HTR-8/SVneo (cell line): ENCODE measurements around the gene MUSK.
A peak's percentile ranks its signal among the peaks of the same experiment; 100 is the strongest.
"Not testable (repeated sequence)": the region's sequence is repeated elsewhere in the genome, so short reads cannot be mapped to it uniquely, and the experiment has no call there.

Source experiments
- DNase-seq: peaks from one replicate; pipeline ENCODE4 v3.0.0; 2011; ENCODE audit warnings: low spot score, mixed read lengths; ENCODE audit not compliant: insufficient read length
- FAIRE-seq: peaks from 2 replicates; lab custom pipeline; 2011; peaks lifted over from hg19 to GRCh38; lab: Jason Lieb, UNC

The MUSK gene

DNA sequence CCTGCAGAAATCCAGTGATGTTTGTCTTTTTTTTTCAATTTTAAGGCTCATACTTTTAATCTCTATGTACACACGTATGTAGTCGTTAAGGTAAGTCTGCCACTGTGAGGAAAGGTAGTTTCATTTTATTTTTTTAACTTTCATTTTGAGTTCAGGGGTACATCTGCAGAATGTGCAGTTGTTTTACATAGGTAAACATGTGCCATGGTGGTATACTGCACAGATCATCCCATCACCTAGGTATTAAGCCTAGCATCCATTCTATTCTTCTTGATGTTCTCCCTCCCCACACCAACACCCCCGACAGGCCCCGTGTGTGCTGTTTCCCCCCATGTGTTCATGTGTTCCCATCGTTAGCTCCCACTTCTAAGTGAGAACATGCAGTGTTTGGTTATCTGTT, 19.7 kb downstream of the MUSK start:
- FAIRE-seq (no peak), DNase-seq (no peak)

DNA sequence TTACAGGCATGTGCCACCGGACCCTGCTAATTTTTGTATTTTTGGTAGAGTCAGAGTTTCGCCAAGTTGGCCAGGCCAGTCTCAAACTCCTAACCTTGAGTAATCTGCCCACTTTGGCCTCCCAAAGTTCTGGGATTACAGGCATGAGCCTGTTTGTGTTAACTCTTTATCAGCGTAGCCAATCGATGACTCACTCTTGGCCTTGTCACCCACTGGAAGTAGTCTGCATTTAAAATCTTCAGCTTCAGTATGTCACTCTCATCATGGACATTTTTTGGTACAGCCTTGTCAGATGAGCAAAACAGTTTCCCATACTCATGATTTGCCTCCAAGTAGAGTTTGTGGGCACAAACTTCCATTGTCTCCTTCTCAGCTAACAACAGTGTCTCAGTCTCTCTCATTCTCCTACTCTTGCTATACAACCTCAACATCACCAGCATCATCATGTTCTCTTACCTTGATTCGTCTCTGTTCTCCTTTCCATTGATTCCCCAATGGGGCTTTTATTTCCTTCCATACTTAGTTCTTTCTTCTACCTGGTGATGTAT, 22.5 kb downstream of the MUSK start:
- DNase-seq (no peak), FAIRE-seq (peak; percentile 68)

DNA sequence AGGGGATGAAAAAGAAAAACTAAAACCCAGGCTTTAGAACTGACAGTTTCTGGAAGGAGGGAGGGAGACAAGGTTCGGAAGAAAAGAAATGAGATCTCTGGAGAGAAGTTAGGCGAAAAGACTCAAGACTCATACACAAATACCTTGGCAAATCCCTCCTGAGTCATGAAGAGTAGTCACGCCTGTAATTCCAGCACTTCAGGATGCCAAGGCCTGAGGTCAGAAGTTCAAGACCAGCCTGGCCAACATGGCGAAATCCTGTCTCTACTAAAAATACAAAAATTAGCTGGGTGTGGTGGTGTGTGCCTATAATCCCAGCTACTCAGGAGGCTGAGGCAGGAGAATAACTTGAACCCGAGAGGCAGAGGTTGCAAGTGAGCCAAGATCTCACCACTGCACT, 27.3 kb downstream of the MUSK start:
- DNase-seq, FAIRE-seq: not testable (repeated sequence)

DNA sequence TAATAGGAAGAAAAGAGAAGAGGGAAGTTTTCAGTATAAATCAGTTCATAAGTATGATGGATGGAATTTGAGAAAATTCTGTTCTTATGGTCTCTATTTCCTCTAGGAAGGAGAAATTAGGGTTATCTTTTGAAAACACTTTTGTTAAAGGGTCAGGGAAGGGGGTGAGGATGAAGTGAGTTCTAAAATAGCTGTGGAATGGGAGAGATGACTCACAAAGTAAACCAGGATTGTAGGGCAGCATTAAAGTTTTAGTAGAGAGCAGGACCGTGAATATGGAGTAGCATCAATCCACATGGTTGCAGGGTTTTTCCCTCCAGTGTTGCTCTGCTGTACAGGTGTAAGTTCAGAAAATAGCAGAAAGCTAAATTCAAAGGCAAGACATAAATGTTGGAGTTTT, 32.4 kb downstream of the MUSK start:
- DNase-seq (peak; percentile 7), FAIRE-seq (peak; percentile 36)

DNA sequence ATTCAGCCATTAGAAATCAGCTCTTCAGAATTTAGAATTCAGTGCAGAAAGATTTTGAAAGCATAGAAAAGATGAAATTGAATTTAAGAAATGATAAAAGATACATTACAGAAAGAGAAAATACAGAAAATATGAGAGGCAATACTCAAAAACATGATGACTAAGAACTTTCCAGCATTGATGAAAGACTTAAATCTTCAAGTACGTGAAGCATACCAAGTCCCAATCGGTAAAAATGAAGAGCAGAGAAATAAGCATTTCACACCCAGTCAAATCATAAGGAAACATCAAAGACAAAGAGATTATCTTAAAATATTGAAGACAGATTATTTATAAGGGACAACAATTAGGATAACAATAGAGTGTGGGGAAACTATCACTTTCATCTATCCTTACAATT, 35.1 kb downstream of the MUSK start:
- no peak for FAIRE-seq
- DNase-seq: no peak

DNA sequence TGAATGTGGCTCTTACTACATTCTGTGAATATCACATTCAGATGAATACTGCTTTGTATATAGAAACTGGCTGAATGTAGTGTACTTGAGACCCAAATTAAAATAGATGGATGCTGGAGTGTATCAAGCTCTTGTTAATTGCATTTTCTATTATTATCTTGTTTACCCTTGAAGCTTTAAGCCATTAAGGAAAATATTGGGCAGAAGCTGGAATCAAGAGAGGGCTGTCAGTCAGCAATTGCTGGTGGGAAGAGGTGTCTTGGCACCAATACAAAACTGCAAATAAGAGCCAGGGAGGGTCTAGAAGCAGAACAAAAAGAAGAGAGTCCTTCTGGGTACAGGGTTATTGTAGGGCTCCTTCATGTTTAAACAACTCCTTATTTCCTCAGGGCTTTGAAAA, 38.8 kb downstream of the MUSK start:
- no peak for FAIRE-seq
- no peak for DNase-seq

DNA sequence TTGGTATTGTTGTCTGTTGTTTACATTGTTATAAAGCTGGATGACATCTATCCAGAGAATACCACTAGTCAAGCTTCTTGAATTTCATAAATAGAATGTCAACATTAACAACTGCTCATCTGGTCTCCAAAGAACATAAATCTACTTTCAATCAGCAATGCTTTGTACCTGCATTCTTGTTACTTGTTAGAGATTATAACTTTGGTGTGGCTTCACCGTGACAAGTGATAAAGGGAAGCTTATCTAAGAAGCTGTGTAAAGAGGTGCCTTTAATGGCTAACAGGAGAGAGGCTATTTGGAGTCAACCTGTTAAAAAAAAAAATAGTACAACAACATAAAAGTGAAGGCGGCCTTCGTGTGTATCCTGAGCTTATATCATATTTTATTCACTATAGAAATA, 41.8 kb downstream of the MUSK start:
- no peak for DNase-seq
- FAIRE-seq: no peak

DNA sequence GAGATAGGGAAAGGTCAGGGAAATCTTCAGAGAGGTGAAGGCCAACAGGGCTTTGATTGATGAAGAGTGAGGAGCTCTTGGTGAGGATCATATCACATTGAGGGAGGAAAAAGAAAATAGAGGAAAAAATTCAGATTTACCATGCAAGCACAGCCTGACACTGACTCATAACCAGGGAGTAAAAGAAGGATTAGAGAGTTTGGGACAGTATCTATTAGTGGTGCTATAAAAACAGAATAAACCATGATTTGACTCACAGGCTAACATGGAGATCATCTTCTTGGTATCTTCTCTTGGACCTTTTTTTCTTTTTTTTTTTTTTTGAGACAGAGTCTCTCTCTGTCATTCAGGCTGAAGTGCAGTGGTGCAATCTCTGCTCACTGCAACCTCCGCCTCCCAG, 44.4 kb downstream of the MUSK start:
- FAIRE-seq (no peak), DNase-seq (no peak)

DNA sequence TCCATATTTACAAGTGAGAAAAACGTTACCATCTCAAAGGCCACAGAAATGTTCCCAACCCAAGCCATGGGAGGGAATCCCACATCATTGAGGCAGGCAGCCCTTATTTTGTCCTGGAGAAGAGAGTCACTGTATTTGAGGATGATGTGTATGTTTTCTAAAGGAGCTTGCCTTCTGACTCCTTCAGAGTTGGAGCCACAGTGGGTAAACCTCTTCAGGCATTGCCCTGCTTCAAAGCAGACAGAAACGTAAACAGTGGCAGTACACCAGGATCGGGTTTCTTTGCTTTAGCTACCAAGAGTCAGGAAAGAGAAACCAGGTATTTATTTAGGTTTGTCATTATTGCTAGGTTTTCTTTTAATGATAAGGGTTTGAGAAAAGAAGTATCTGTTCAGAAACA, 45.7 kb downstream of the MUSK start:
- FAIRE-seq: no peak
- no peak for DNase-seq

DNA sequence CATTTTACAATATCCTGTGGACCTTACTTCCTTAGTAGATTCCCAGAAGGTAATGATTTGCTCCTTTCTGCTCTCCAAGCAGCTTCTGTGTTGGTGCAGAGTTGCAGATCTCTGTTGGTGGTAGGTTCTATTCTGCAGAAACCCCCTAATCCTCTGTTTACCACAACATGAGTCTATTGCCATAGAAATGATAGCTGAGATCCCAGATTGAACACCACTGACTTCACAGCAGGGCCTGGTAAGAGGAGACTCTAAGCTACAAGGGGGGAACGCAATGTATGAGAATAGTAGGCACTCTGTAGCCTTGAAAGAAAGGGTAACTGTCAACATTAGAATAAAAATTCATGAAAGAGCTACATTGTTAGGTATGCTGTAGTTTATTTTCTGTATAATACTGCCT, 59.5 kb downstream of the MUSK start:
- no peak for DNase-seq
- no peak for FAIRE-seq

DNA sequence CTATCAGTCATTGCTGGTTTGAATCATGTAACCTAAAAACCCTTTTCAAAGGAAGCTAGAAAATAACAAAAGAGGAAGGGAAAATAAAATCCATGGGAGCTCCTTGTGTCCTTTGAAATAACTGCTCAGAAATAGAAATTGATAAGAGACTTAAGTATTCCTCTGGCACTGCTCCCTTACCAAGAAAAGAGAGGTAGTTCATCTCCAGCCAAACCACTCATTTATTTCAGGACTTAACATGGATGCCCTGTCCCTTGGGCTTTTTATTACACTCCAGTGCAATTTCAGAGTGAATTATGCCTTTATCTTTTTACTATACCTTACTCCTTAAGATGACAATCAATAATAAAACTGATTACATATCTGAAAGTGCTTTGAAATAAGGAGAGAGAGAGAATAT, 61.0 kb downstream of the MUSK start:
- DNase-seq (no peak), FAIRE-seq (no peak)

DNA sequence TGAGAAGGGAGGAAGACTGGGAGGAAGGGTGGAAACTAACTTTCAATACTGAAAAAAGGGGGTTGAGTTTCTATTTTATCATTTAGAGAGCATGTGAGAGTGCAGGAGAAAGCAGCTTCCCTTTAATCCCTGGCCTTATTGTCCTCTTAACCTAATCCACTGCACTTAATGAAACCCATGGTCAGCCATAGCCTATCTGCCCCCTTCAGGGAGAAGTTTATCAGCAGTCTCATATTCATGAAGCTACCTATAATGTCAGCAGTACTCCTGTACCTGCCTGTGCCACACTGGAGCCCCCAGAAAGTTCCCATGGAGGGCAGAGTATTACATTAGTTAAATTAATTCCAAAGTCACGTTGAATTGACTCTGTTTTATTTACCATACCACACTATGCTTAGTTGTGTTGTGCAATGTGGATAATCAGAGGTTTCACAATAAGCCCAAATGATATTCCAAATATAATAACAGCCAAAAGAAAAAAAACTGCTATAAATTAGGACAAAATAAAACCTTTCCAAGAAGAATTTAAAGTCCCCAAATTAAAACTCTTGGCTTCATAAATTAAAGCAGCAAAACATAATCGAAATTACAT, 62.9 kb downstream of the MUSK start:
- no peak for FAIRE-seq
- DNase-seq: no peak

DNA sequence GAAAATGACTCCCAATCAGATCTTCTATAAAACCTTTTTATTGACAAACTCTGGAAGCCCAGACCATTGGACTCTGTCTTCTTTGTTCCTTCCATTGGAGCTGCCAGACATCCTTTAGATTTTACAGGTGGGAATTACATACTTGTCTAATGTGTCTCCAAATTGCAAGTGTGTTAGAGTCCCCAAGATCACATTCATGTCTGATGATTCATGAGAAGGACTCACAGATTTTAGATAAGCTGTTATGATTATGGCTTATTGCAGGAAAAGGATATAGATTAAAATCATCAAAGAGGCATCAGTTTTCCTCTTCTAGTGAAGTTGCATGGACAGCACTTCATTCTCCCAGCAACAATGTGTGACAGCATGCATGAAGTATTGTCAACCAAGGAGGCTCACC, 70.4 kb downstream of the MUSK start:
- DNase-seq: no peak
- FAIRE-seq: no peak

DNA sequence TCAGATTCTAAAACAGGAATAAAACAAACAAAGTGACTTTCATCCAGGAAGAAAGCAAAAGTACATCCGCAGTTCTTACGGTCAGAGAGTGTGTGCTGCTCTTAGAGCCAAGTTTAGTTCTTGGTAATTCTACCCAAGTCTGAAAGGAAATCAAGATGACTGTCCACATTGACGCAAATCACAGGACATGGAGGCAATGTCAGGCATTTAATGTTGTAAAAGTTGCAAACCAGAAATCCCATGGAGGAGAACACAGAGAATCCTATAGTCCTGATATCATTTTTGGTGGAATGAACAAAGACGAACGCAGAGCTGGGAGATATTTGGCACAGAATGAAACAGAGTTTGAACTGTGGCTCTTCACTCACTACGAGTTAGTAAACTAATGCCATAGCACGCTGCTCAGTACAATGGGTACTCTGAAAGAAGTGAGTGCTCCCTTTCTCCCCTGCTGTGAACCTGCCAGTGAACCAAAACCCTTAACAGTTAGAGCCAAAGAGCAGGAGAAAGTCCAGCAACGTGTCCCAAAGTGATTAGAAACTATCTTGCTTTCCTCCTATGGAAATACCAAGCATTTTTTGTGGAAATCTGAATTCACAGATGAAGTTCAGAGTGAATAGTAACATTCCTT, 74.3 kb downstream of the MUSK start:
- DNase-seq (peak; percentile 21), FAIRE-seq (peak; percentile 78)

DNA sequence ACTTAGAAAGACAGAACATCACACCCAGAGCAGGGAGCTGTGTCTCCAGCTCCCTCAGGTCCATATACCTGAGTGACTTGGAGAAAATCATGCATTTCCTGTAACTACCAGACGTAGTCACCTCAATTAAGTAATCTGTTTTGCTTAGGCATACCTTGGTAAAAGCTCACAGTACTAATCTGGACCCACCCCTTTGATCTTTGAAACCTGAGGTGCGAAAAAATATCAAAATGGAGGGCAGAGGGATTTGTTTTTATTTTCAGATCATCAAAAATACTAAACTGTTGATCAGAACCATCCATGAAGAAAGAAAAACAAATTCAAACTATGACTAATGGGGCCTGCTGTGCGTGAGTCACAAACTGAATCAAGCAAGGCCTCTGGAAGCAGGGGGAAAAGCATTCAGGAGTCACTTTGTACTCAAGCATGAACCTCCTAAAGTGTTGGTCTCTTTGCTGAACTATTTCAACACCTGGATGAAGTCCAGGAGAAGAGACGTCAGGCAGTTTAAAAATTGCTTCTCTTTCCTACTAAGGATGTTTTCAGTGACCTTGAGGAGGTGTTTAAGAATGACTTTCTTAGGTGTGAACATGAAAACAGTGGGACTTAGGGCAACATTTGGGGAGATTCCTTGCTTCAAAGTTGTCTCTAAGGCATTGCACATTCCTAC, 76.3 kb downstream of the MUSK start:
- FAIRE-seq (no peak), DNase-seq (peak; percentile 39)

DNA sequence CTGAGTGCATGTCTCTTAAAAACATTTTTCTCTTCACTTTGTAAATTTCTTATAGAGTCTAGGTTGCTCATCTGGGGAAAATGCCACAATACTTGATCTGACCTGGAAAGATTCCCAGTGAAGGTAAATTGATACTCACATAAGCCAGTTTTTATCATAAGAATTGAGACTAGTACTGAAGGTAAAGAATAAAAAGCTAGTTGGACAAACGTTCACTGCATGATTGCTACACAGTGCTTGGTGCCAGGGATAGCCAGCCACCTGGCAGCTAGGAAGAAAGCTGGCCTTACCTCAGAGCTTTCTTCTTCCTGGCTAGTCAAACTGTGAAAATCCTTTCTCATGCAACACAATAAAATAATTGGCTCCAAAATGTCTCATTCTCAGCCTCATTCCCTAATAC, 77.1 kb downstream of the MUSK start:
- no peak for FAIRE-seq
- no peak for DNase-seq

DNA sequence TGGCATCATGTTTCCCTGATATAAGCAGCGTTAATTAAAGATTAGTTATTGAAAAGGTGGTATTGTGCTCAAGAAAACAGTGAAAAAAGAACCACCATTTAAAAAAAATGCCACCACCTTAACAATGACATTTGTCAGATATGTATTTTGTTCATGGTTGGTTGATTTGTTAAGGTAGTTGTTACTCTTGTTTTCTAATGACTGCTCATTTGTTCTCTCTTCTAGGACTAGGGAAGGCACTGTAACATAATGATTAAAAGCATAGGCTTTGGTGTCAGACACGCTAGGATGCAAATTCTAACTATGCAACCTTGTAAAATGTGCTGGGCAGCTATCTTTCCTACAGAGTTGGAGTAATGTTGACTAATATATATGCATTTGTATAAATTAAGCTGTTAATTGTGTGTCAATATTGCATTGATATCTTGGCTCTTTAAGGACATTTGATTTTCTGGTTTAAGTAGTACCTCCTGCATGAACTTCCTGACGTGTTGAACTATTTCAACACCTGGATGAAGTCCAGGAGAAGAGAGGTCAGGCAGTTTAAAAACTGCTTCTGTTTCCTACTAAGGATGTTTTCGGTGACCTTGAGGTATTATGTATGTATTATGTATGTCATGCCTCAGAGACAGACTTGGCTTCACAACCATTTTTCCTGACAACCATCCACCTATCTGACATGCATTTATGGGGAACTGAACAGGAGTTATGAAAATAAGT, 77.8 kb downstream of the MUSK start:
- no peak for DNase-seq
- FAIRE-seq: no peak

DNA sequence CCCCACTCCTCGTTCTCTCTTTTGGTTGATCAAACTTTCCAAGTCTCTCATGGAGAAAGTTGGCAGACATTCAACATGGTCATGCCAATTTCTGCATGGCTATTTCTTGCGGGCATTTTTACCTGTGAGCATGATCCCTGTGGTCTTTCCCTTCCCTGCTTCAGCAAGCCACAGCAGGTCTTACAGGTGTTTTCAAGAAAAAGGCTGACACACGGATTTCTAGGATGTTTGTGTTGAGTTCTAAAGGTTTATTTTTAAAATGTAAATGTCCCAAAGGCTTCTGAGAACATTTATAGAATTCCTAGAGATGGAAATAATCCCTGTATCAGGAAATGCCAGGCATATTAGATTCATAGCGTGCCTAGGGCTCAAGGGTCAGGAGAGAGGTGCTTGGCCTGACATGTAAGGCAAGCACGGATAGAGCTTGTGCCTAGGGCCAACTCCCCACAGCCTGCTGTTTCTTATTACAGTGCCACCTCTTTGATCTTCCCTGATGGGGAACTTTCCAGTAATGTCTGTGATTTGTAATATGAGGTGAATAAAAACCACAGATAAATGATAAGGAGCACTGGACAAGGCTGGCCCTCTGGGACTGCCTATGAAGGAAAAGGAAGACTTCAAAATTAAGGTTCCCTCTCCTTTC, 79.8 kb downstream of the MUSK start:
- FAIRE-seq (no peak), DNase-seq (peak; percentile 24)

DNA sequence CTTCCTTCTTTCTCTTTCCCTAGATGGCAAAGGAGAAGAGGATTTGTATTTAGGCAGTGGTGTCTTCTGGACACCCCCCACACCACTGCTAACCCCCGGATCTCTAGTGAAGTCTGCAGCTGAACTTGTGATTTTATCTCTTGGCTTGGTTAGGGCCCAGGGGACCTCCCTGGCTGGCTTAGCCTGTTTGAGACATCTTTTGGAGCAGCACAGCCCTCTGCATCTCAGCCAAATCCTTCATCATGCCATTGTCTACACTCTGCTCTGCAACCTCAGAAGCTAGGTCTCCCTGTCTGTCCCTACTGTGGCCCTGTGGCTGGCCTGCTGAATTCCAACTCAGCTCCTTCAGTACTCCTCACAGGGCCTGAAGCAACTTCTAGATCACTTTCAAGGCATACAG, 81.7 kb downstream of the MUSK start:
- FAIRE-seq (no peak), DNase-seq (no peak)

DNA sequence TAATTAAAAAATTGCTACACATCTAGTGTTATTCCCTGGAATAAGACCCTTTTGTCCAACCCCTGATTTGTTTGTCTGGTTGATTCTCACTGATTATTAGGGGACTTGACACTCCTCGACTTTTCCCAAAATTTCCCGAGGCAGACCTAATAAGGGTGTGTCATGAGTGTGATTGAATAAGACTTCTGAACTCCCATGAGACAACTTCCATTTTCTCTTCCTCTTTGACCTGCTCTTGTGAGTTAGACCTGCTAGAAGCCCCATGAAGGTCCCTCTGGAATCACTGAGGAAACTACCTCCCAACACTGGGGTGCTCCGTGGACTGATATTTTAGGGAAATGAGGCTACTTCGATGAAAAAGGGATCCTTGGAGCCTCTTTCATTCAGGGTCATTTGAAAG, 83.4 kb downstream of the MUSK start:
- no peak for FAIRE-seq
- no peak for DNase-seq

DNA sequence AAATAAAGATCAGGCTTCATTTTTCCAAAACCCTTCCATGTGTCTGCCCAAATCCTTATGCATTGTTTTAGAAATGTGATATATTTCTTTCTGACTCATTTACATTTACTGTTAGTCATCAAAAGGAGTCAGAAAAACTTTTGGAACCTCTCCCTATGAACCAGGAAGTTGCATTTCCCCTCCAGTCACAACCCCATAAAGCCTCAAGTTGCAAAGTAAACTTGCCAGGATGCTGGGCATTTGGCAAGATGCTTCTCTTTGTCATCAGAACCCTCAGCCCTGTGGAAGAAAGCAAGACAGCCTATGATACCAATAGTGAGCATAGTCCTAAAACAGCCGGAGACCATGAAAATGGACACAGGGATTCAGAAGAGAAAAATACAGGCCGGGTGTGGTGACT, 84.2 kb downstream of the MUSK start:
- FAIRE-seq (no peak), DNase-seq (peak; percentile 51)
